Memory B cell (primary cell): Measurements from ENCODE around the gene CFAP210.

Source experiments
- ATAC-seq: fragments of 150-1000 bp; cut with Tn5 transposase; 2 replicates; pipeline ENCODE4 v1.10.0; 2021; ENCODE audit warnings: low read depth, mild to moderate bottlenecking, moderate library complexity
- DNase-seq, 2 donors: peaks; one replicate each; pipeline ENCODE4 v3.0.0; 2022; ENCODE audit warnings: low spot score in 2 of 2
- H3K27ac Mint-ChIP-seq: one replicate; pipeline ENCODE4 v1.8.0; 2022; ENCODE audit warnings: mild to moderate bottlenecking, moderate library complexity, mixed read lengths
- H3K27me3 Mint-ChIP-seq: one replicate; pipeline ENCODE4 v1.8.0; 2022; ENCODE audit warnings: mixed read lengths
- H3K36me3 Mint-ChIP-seq: one replicate; pipeline ENCODE4 v1.8.0; 2022; ENCODE audit warnings: mild to moderate bottlenecking, mixed read lengths
- H3K4me1 Mint-ChIP-seq: one replicate; pipeline ENCODE4 v1.8.0; 2022; ENCODE audit warnings: mixed read lengths
- H3K4me3 Mint-ChIP-seq: one replicate; pipeline ENCODE4 v1.8.0; 2022; ENCODE audit warnings: mild to moderate bottlenecking, moderate library complexity, mixed read lengths
- H3K9me3 Mint-ChIP-seq: one replicate; pipeline ENCODE4 v1.8.0; 2022; ENCODE audit warnings: mixed read lengths

Gene CFAP210

GRCh38 chr2:169717691-169718063, 23.5 kb upstream of the CFAP210 start:
- Mint-ChIP-seq H3K4me1 (peaks cover 2% of the 10 kb centered on the region), H3K9me3 (no peaks in the 10 kb centered on the region), H3K27ac (no peak overlapping the region), H3K27me3 (peaks cover 1% of the 10 kb centered on the region), H3K36me3 (no peaks in the 10 kb centered on the region), H3K4me3 (no peak overlapping the region)
- ATAC-seq (no peak), DNase-seq (no peak)

- no peak overlapping the region for H3K27ac Mint-ChIP-seq
- no peaks in the 10 kb centered on the region for H3K36me3 Mint-ChIP-seq
- no peaks in the 10 kb centered on the region for H3K9me3 Mint-ChIP-seq
- H3K4me1 Mint-ChIP-seq: peaks cover 2% of the 10 kb centered on the region
- ATAC-seq (no peak), DNase-seq (no peak)
- H3K27me3 Mint-ChIP-seq: peaks cover 1% of the 10 kb centered on the region
- H3K4me3 Mint-ChIP-seq: no peak overlapping the region
Measured at GRCh38 chr2:169716938-169717690, 22.9 kb upstream of the CFAP210 start.

DNA sequence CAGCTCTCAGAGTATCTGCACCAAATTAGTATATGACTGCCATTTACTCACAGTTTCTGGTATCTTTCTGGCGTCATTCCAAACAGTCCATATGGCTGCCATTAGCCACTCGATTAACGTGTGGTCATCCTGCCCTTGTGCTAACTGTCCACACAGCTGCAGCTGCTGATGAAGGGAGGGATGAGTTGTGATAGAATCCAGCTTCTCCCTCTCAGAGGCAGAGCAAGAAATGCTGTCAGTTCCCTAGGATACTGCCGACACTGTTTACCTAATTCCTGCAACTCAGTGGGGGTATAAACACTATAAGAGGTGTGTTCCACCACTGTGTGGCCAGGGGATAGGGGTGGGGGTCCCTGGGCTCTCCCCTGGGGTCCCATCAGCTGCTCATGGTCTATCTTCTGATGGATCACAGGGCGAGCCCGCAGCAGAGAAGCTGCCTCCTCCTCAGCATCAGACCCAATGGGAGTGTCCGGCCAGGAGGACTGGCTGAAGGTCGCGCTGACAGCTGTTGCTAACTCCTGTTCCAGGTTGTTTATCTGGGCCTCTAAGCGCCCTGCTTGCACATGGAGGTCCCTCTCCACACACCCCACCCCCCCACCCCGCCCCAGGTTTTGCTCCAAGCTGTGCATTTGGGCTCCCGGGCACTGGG, 22.2 kb upstream of the CFAP210 start:
- Mint-ChIP-seq H3K36me3 (peaks cover 2% of the 10 kb centered on the region), H3K9me3 (no peaks in the 10 kb centered on the region), H3K27ac (no peak overlapping the region), H3K27me3 (peaks cover 1% of the 10 kb centered on the region), H3K4me1 (peaks cover 2% of the 10 kb centered on the region), H3K4me3 (no peak overlapping the region)
- DNase-seq (no peak), ATAC-seq (no peak)

DNA sequence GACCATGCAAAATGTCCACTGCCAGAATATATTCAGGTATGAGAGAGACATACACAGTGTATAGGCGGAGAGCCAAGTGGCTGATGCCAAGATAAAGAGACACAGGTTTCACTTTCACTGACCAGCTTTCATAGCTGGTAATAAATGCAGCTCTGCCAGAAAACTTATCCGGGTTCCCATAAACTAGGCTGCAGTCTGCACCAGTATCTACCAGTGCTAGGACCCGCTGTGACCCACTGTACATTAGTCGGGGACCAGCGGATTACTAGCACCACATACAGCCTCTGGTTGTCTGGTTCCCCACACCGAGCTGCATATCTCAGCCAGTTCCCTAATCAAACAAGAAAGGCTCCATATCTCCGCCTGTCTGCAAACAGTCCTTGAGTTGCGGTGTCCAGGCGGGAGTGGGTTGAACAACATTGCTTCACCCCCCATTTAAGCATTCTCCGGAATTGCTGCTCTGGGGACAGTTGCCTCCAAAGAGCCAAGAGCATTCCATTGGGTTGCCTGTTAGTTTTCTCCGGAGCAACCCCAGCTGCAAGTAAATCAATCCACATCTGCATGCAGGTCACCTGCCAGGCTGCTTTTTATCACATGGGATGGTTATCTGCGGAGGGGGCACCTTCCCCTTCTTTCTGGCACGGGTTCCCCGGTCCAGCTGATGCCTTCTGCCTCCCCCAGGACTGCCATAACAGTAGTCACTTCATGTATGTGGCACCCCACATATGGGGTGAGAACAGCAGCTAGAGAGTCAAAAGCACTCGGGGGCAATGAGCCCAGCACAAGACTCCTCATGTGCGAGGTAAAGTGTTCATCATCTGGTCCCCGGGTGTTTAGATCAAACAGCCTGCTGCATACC, 21.4 kb upstream of the CFAP210 start:
- Mint-ChIP-seq H3K9me3 (no peaks in the 10 kb centered on the region), H3K4me1 (peaks cover 2% of the 10 kb centered on the region), H3K27me3 (peaks cover 1% of the 10 kb centered on the region), H3K4me3 (peak overlapping the region; percentile 14), H3K27ac (no peak overlapping the region), H3K36me3 (peaks cover 2% of the 10 kb centered on the region)
- ATAC-seq (no peak), DNase-seq (no peak)

DNA sequence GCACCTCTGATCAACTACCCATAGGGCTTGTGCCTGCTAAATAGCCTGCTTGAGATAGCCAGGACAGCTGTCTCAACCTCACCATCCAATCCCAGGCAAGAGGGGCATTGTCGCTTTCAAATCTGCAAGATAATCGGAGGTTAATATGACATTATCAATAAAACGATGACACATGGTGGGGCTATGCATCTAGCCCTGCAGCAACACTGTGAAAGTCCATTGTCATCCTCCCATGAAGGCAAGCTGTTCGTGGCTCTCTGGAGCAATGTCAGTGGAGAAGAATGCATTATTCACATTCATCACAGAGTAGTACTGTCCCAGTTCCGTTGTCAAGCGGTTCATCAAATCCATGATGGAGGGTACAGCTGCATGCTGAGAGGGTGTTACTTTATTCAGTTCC, 20.5 kb upstream of the CFAP210 start:
- no peak overlapping the region for H3K4me3 Mint-ChIP-seq
- ATAC-seq (no peak), DNase-seq (no peak)
- no peak overlapping the region for H3K27ac Mint-ChIP-seq
- H3K36me3 Mint-ChIP-seq: peaks cover 2% of the 10 kb centered on the region
- no peaks in the 10 kb centered on the region for H3K9me3 Mint-ChIP-seq
- peaks cover 1% of the 10 kb centered on the region for H3K27me3 Mint-ChIP-seq
- peaks cover 2% of the 10 kb centered on the region for H3K4me1 Mint-ChIP-seq

- Mint-ChIP-seq H3K27me3 (peaks cover 1% of the 10 kb centered on the region), H3K27ac (no peak overlapping the region), H3K4me1 (peaks cover 2% of the 10 kb centered on the region), H3K4me3 (no peak overlapping the region), H3K36me3 (peaks cover 2% of the 10 kb centered on the region), H3K9me3 (no peaks in the 10 kb centered on the region)
- ATAC-seq (no peak), DNase-seq (no peak)
Measured at GRCh38 chr2:169713331-169713730, 19.1 kb upstream of the CFAP210 start.

GRCh38 chr2:169712791-169713227, 18.6 kb upstream of the CFAP210 start:
- H3K9me3 Mint-ChIP-seq: no peaks in the 10 kb centered on the region
- H3K27ac Mint-ChIP-seq: no peak overlapping the region
- H3K4me3 Mint-ChIP-seq: no peak overlapping the region
- peaks cover 1% of the 10 kb centered on the region for H3K27me3 Mint-ChIP-seq
- DNase-seq (no peak), ATAC-seq (no peak)
- peaks cover 2% of the 10 kb centered on the region for H3K4me1 Mint-ChIP-seq
- peaks cover 2% of the 10 kb centered on the region for H3K36me3 Mint-ChIP-seq

GRCh38 chr2:169711751-169712509, 17.7 kb upstream of the CFAP210 start:
- H3K27me3 Mint-ChIP-seq: peaks cover 1% of the 10 kb centered on the region
- H3K9me3 Mint-ChIP-seq: no peaks in the 10 kb centered on the region
- H3K4me1 Mint-ChIP-seq: peaks cover 2% of the 10 kb centered on the region
- ATAC-seq: no peak
- H3K27ac Mint-ChIP-seq: no peak overlapping the region
- peaks cover 2% of the 10 kb centered on the region for H3K36me3 Mint-ChIP-seq
- DNase-seq: no peak
- H3K4me3 Mint-ChIP-seq: no peak overlapping the region

DNA sequence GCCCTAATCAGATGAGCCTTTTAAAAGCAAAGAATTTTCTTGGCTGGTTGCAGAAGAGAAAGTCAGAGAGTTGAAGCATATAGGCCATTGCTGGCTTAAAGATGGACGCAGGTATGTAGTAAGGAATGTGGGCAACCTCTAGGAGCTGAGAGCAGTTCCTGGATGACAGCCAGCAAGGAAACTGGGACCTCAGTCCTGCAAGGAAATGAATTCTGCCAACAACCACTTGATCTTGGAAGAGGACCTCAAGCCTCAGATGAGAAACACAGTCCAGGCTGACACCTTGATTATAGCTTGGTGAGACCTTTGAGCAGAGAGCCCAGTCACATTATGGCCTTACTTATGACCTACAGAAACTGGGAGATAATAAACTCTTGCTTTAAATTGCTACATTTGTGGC, 15.8 kb upstream of the CFAP210 start:
- H3K9me3 Mint-ChIP-seq: no peaks in the 10 kb centered on the region
- H3K4me3 Mint-ChIP-seq: no peak overlapping the region
- no peaks in the 10 kb centered on the region for H3K27me3 Mint-ChIP-seq
- H3K36me3 Mint-ChIP-seq: peaks cover 2% of the 10 kb centered on the region
- DNase-seq (no peak), ATAC-seq (no peak)
- H3K27ac Mint-ChIP-seq: no peak overlapping the region
- H3K4me1 Mint-ChIP-seq: no peaks in the 10 kb centered on the region

DNA sequence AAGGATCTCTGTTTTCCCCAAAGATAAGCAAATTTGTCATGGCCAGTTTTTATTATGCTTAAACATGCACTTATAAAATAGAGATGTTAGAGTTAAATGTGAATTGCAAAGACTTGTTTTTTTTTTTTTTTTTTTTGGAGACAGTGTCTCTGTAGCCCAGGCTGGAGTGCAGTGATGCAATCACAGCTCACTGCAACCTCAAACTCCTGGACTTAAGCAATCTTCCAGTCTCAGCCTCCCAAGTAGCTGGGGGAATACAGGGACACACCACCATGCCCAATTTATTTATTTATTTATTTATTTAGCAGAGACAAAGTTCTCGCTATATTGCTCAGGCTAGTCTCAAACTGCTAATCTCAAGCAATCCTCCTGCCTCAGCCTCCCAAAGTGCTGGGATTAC, 15.1 kb upstream of the CFAP210 start:
- DNase-seq (no peak), ATAC-seq (no peak)
- Mint-ChIP-seq H3K4me3 (no peak overlapping the region), H3K36me3 (peaks cover 2% of the 10 kb centered on the region), H3K27me3 (no peaks in the 10 kb centered on the region), H3K9me3 (no peaks in the 10 kb centered on the region), H3K4me1 (no peaks in the 10 kb centered on the region), H3K27ac (no peak overlapping the region)

DNA sequence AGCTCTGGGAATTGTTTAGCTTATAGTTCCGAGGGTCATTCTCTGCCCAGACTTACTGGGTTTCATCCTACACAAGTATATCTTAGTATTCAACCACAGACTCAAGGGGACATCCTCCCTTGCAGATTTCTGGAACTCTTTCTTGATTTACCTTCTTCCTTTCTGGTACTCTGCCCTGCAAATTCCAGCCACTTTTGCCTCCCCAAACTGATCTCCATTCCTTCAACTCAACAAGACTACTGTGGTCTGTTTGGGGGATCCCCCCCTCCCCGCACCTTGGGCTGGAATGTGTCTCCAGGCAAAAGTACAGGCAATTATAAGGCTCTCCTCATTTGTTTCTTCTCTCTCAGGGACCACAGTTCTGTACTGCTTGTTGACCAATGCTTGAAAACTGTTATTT, 13.4 kb upstream of the CFAP210 start:
- no peak overlapping the region for H3K4me3 Mint-ChIP-seq
- no peak for ATAC-seq
- peaks cover 2% of the 10 kb centered on the region for H3K36me3 Mint-ChIP-seq
- H3K4me1 Mint-ChIP-seq: no peaks in the 10 kb centered on the region
- no peaks in the 10 kb centered on the region for H3K9me3 Mint-ChIP-seq
- no peak for DNase-seq
- H3K27ac Mint-ChIP-seq: no peak overlapping the region
- H3K27me3 Mint-ChIP-seq: no peaks in the 10 kb centered on the region

DNA sequence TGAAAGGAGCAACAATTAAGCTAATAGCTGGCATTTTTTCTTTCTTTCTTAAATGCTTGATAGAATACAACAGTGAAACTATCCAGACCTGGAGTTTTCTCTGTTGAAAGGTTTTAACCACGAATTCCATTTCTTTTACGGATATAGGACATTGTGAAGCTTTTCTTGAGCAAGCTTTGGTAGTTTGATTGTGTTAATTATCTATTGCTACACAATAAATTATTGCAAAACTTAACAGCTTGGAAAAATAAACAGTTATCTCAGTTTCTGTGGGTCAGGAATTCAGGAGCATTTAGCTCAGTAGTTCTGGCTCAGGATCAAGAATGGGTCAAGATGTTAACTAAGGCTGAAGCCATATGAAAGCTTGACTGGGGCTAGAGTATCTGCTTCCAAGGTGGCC, 11.7 kb upstream of the CFAP210 start:
- peaks cover 1% of the 10 kb centered on the region for H3K36me3 Mint-ChIP-seq
- H3K27ac Mint-ChIP-seq: no peak overlapping the region
- no peak overlapping the region for H3K4me3 Mint-ChIP-seq
- H3K9me3 Mint-ChIP-seq: no peaks in the 10 kb centered on the region
- DNase-seq: no peak
- no peaks in the 10 kb centered on the region for H3K27me3 Mint-ChIP-seq
- no peak for ATAC-seq
- no peaks in the 10 kb centered on the region for H3K4me1 Mint-ChIP-seq

DNA sequence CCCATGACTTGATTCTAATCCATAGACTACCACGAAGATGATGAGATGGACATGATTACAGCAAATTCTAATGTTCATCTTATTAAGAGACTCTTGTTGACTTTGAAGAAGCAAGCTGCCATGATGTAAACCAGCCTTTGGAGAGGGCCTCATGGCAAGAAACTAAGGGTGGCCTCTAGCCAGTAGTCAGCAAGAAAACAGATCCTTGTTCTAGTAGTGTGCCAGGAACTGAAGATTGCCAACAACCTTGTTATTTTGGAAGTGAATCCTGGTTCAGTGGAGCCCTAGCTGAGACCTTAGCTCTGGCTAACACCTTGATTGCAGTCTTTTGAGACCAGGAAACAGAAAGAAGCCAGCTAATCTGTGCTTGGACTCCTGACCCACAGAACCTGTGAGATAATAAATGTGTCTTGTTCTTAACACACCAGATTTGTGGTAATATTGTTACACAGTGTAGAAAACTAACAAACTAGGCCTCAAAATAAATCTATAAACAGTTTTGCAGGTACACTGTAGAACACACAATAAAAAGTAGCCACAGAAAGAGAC, 10.0 kb upstream of the CFAP210 start:
- no peaks in the 10 kb centered on the region for H3K9me3 Mint-ChIP-seq
- no peak overlapping the region for H3K4me3 Mint-ChIP-seq
- no peak overlapping the region for H3K27ac Mint-ChIP-seq
- DNase-seq (no peak), ATAC-seq (no peak)
- no peaks in the 10 kb centered on the region for H3K27me3 Mint-ChIP-seq
- H3K4me1 Mint-ChIP-seq: no peaks in the 10 kb centered on the region
- peaks cover 5% of the 10 kb centered on the region for H3K36me3 Mint-ChIP-seq
